OCI-LY3 (cell line): ENCODE data around the gene RIPK3.

ENCODE experiments used
- CTCF ChIP-seq: fragments of 200-600, 300-600 bp; sonication (generic); IDR thresholded peaks from 2 replicates; pipeline ENCODE4 v1.5.1; 2014; ENCODE audit warnings: antibody characterized with exemption, low read length, low read depth
- EZH2phosphoT487 ChIP-seq: fragments of 200-600 bp; shearing (Covaris generic); IDR thresholded peaks from 2 replicates; pipeline ENCODE4 v1.6.1; 2018; ENCODE audit warnings: antibody characterized with exemption, mixed run types, low read depth

DNA sequence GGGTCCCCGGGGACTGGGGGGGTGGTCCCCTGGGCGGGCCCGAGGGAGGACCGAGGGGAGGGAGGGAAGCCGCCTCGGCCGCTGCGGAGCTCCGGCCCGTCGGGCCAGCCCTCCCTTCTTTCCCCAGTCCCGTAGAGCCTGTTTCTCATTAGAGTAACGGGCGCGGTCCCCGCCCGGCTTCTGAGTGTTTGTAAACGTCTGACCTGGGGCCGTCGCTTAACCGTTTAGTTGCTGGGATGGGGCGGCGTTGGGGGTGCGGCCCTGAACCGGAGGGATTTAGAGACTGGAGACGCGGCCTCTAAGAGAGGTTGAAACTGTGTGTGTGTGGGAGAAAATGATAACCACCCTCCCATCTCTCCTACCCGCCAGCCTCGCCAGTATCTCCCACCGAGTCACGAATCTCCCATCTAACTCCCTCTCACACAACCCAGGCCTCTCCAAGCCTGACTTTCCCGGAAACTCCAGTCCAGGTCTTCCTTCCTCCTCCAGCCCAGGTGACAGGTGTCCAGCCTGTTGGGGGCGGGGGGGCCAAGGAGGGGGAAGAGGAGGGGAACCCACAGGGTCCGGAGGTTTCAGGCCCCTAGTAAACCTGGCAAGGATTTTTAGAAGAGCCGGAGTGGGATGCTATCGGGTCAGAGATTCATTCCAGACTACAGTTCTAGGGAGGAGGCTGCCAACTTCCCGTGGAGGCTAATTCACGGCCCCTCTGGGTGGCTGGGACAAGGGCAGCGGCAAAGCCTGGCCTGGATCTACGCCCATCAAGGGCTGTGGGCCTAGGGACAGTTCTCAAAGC is 27.1 kb upstream of the RIPK3 start:
- TF ChIP-seq CTCF = no peak
- TF ChIP-seq EZH2phosphoT487 = no peak
